ENCODE measurements around the gene LSM8. TPM values are rescaled to one million over a fixed set of nuclear protein-coding genes. Genes with fewer than 3 reads are reported as not detected.
A peak's percentile ranks its signal among the peaks of the same experiment; 100 is the strongest.

LSM8 gene
- total and polyA plus RNA-seq, 8 donors = 0.58 to 58.0 (median 27.6) TPM

- H3K27ac ChIP-seq = peak overlapping the region; percentile 82 to 97 (median 91)
- no peaks in the 10 kb centered on the region for H3K27me3 ChIP-seq
- no peaks in the 10 kb centered on the region for H3K9me3 ChIP-seq
- H3K4me1 ChIP-seq = peaks cover 10 to 41% (median 27%) of the 10 kb centered on the region in 4 donors
- peaks cover 0 to 8% (median 1%) of the 10 kb centered on the region in 4 donors for H3K36me3 ChIP-seq
- intact Hi-C loops (cut with DNase I; ENCODE audit: low total_unique reads) = no loop called here
- peak overlapping the region; percentile 67 to 83 (median 72) for H3K4me3 ChIP-seq
- TF ChIP-seq POLR2AphosphoS5 (IDR thresholded peaks at IDR 0.05) (no peak), CTCF (IDR thresholded peaks at IDR 0.05) (no peak), EP300 (IDR thresholded peaks at IDR 0.05) (no peak), POLR2A (IDR thresholded peaks at IDR 0.05) (no peak)
- WGBS, 5 donors = 35 to 52% (median 37%) methylated on average over 13 of the region's 13 CpGs
- peak in 1 of 2 donors; percentile 52 for DNase-seq
Observed at GRCh38 chr7:118182593-118183427, 1.2 kb upstream of the LSM8 start.

GRCh38 chr7:118183428-118183785 is 557 bp upstream of the LSM8 start:
- peaks cover 10 to 41% (median 27%) of the 10 kb centered on the region in 4 donors for H3K4me1 ChIP-seq
- TF ChIP-seq CTCF (IDR thresholded peaks at IDR 0.05) = no peak
- no peak for TF ChIP-seq EP300 (IDR thresholded peaks at IDR 0.05)
- TF ChIP-seq POLR2A (IDR thresholded peaks at IDR 0.05) = no peak
- TF ChIP-seq POLR2AphosphoS5 (IDR thresholded peaks at IDR 0.05) = no peak
- H3K27me3 ChIP-seq = no peaks in the 10 kb centered on the region
- H3K4me3 ChIP-seq = peak overlapping the region; percentile 67 to 83 (median 72)
- H3K27ac ChIP-seq = peak overlapping the region; percentile 82 to 97 (median 91)
- WGBS, 5 donors = 0 to 1% (median 0%) methylated on average over 15 of the region's 15 CpGs
- peaks cover 0 to 14% (median 6%) of the 10 kb centered on the region in 4 donors for H3K36me3 ChIP-seq
- intact Hi-C loops (cut with DNase I; ENCODE audit: low total_unique reads) = no loop called here
- no peaks in the 10 kb centered on the region for H3K9me3 ChIP-seq
- DNase-seq = no peak

GRCh38 chr7:118184565-118184940 is 589 bp downstream of the LSM8 start:
- TF ChIP-seq POLR2AphosphoS5 (IDR thresholded peaks at IDR 0.05) (no peak), EP300 (IDR thresholded peaks at IDR 0.05) (no peak), CTCF (IDR thresholded peaks at IDR 0.05) (no peak), POLR2A (IDR thresholded peaks at IDR 0.05) (no peak)
- peaks cover 10 to 41% (median 27%) of the 10 kb centered on the region in 4 donors for H3K4me1 ChIP-seq
- peak overlapping the region in 4 of 5 donors; percentile 88 to 97 (median 94) for H3K27ac ChIP-seq
- H3K36me3 ChIP-seq = peaks cover 5 to 25% (median 17%) of the 10 kb centered on the region in 4 donors
- WGBS, 5 donors = 3 to 5% (median 5%) methylated on average over 10 of the region's 10 CpGs
- no peak for DNase-seq
- H3K9me3 ChIP-seq = no peaks in the 10 kb centered on the region
- H3K4me3 ChIP-seq = peak overlapping the region; percentile 67 to 83 (median 72)
- intact Hi-C loops (cut with DNase I; ENCODE audit: low total_unique reads) = no loop called here
- no peaks in the 10 kb centered on the region for H3K27me3 ChIP-seq

- Histone ChIP-seq H3K9me3 (no peaks in the 10 kb centered on the region), H3K4me3 (peak overlapping the region; percentile 67 to 83 (median 72)), H3K36me3 (peaks cover 5 to 33% (median 25%) of the 10 kb centered on the region in 4 donors), H3K4me1 (peaks cover 10 to 41% (median 27%) of the 10 kb centered on the region in 4 donors), H3K27me3 (no peaks in the 10 kb centered on the region), H3K27ac (peak overlapping the region in 2 of 5 donors; percentile 91 to 96)
- 68 to 79% (median 73%) methylated on average over 6 of the region's 6 CpGs for WGBS, 5 donors
- intact Hi-C loops (cut with DNase I; ENCODE audit: low total_unique reads) = no loop called here
- peak in 1 of 2 donors; percentile 4 for DNase-seq
- TF ChIP-seq EP300 (IDR thresholded peaks at IDR 0.05) (no peak), CTCF (IDR thresholded peaks at IDR 0.05) (no peak), POLR2AphosphoS5 (IDR thresholded peaks at IDR 0.05) (no peak), POLR2A (IDR thresholded peaks at IDR 0.05) (no peak)
Observed at GRCh38 chr7:118185163-118185860, 1.3 kb downstream of the LSM8 start.
